ENCODE results near the gene HECW1.
"Not testable (repeated sequence)": the region's sequence is repeated elsewhere in the genome, so short reads cannot be mapped to it uniquely, and the experiment has no call there.

Gene HECW1

GRCh38 chr7:43302773-43303460, 190.5 kb downstream of the HECW1 start:
- DNase-seq (ENCODE audit: low read depth in 1 of 2, low spot score in 1 of 2) = no peak

- peak in 1 of 2 donors; percentile 58 for DNase-seq (ENCODE audit: low read depth in 1 of 2, low spot score in 1 of 2)
These were observed 191.3 kb downstream of the HECW1 start for GRCh38 chr7:43303740-43304241.

- no peak for DNase-seq (ENCODE audit: low read depth in 1 of 2, low spot score in 1 of 2)
These were observed 194.0 kb downstream of the HECW1 start for GRCh38 chr7:43306404-43306803.

GRCh38 chr7:43307522-43307921, 195.1 kb downstream of the HECW1 start:
- DNase-seq (ENCODE audit: low read depth in 1 of 2, low spot score in 1 of 2) = no peak

DNA sequence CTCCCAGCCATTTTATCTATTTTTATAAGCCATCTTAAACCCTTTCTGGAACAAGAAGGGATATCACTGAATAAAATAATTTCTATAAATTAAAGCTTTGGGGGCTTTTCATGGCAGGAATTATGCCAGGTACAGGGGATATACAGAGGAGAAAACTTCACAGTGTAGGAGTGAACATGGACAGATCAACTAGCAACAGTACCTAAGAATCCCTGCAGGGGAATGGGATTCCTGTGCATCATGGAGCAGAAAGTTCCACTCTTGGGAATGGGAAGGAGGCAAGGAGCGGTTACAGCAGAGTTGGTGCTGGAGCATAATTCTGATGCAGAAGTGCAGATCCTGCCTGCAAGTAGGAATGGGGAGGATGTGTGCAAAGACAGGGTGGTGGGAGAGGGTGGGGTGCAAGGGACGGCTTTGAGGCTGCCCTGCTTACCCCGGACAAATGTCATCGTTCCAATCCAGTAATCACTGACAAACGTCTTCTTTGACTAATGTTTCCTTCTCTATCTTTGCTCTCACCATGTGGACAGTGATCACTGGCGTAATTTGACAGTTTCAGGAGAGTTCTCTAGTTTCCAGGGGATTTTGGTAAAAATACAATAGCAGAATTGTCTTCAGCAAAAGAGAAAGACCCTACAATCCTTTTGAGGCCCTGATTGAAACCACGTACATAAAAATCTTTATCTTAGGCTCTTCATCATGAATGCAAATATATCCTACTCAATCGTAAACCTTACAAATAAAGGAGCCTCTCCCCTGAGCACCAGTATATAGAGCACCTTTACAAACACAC, 196.7 kb downstream of the HECW1 start:
- no peak for DNase-seq (ENCODE audit: low read depth in 1 of 2, low spot score in 1 of 2)

GRCh38 chr7:43309706-43310022, 197.2 kb downstream of the HECW1 start:
- no peak for DNase-seq (ENCODE audit: low read depth in 1 of 2, low spot score in 1 of 2)

GRCh38 chr7:43311052-43311451, 198.6 kb downstream of the HECW1 start:
- DNase-seq (ENCODE audit: low read depth in 1 of 2, low spot score in 1 of 2) = no peak

DNA sequence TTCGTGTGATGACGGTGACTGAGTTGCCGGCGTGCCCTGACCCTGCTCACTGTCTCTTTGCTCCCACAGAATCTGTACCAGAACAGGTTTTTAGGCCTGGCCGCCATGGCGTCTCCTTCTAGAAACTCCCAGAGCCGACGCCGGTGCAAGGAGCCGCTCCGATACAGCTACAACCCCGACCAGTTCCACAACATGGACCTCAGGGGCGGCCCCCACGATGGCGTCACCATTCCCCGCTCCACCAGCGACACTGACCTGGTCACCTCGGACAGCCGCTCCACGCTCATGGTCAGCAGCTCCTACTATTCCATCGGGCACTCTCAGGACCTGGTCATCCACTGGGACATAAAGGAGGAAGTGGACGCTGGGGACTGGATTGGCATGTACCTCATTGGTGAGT, 199.2 kb downstream of the HECW1 start:
- no peak for DNase-seq (ENCODE audit: low read depth in 1 of 2, low spot score in 1 of 2)

GRCh38 chr7:43313628-43314378, 201.4 kb downstream of the HECW1 start:
- DNase-seq (ENCODE audit: low read depth in 1 of 2, low spot score in 1 of 2) = no peak

- DNase-seq (ENCODE audit: low read depth in 1 of 2, low spot score in 1 of 2) = no peak
These were observed 202.1 kb downstream of the HECW1 start for GRCh38 chr7:43314379-43315158.

DNA sequence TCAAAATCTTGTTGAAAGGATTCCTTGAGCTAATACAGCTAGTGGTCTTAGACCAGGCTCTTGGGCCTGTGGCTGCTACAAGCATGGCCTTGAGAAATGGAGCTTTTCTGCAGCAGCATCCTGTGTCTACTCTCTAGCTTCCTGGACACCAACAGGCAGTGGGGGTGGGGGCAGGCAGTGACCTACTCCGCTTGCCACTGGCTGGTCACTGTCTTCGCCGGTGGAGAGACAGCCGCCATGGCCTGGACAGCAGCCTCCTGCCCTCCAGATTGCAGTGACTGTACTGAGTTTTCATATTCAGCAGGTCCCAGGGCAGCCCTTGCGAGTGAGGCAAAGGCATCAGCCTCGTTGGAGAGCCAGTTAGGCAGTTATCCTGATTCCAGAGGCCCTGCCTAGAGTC, 204.6 kb downstream of the HECW1 start:
- no peak for DNase-seq (ENCODE audit: low read depth in 1 of 2, low spot score in 1 of 2)

DNA sequence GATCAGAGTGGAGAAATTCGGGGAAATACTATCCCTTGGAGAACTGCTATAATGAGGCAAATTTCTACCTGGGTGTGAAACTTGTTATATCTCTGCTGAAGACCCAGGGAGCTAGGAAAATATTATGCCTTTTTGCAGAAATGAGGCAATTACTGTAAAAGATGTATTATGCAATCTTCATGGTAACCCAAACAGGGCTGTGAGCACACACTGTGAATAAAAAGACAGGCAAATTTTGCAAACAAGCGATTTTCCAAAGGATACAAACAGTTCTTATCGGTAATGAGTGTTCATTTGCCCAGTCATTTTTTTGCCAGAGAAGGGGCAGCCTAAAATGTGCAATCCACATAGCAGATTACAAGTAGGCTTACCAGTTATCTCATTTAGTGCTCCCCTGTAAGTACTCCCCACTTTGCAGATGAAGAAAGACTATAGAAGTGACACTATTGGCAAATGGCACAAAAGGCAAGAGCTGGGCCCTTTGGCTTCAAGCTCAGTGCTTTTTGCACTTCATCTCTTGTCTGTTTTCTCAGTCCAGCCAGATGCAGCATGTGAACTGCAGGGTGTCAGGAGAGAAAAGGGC, 205.8 kb downstream of the HECW1 start:
- no peak for DNase-seq (ENCODE audit: low read depth in 1 of 2, low spot score in 1 of 2)

DNA sequence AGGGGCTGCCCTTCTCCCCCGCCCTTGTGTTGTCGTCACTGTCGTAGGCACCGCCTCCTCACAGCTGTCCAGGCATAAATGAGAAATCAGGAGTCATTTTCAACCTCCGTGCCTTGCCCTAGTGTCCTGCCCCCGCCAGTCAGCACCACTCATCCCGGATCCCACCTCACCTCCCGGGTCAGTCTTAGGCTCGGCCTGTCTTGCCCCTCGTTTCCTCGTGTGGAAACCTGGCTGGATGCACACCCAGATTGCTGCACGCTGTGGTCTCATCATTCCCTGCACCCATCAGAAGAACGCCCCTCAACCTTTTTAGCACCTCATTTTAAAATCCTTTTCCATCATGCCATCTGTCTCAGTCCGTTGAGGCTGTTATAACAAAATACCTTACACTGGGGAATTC, 213.1 kb downstream of the HECW1 start:
- no peak for DNase-seq (ENCODE audit: low read depth in 1 of 2, low spot score in 1 of 2)

GRCh38 chr7:43328336-43328735, 215.9 kb downstream of the HECW1 start:
- DNase-seq (ENCODE audit: low read depth in 1 of 2, low spot score in 1 of 2) = no peak

DNA sequence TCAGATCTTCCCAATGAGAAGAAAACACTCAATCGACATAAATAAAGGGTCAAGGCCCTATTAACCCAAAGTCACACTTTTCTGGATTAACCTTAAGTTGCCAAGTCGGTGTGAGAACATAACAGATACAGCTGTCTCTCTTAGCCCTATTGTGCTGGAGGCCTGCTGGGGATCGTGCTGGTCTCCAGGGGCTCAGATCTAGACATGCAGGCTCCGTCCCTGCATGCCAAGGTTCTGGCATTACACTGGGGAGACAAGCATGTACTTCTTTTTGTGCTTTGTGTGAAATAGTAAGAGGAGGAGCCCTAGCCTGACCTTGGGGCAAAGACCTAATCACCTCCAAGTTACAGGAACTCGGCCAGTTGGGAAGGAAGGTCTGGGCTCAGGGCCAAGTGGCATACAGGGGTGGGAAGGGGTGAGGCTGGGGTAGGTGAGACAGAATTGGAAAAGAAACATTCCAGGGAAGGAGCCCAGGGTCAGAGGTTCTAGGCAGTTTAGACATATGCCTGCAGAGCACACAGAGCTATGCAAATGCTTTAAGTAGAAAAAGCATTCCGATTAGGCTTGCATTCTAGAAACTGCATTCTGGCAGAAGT, 216.4 kb downstream of the HECW1 start:
- DNase-seq (ENCODE audit: low read depth in 1 of 2, low spot score in 1 of 2) = no peak

GRCh38 chr7:43332193-43332796, 219.8 kb downstream of the HECW1 start:
- DNase-seq (ENCODE audit: low read depth in 1 of 2, low spot score in 1 of 2) = no peak

DNA sequence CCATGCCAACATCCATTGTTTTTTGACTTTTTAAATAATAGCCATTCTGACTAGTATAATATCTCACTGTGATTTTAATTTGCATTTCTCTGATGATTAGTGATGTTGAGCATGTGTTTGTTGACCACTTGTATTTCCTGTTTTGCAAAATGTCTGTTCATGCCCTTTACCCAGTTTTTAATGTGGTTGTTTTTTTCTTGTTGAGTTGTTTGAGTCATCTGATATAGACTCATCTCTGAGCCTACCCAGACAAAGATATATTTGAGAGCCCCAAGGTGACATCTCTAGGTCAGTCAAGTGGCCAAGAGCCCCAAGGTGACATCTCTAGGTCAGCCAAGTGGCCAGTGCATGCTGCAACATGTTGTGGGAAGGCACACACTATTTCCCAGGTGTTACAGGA, 224.7 kb downstream of the HECW1 start:
- DNase-seq (ENCODE audit: low read depth in 1 of 2, low spot score in 1 of 2) = no peak

GRCh38 chr7:43337811-43338210, 225.4 kb downstream of the HECW1 start:
- DNase-seq (ENCODE audit: low read depth in 1 of 2, low spot score in 1 of 2) = no peak

DNA sequence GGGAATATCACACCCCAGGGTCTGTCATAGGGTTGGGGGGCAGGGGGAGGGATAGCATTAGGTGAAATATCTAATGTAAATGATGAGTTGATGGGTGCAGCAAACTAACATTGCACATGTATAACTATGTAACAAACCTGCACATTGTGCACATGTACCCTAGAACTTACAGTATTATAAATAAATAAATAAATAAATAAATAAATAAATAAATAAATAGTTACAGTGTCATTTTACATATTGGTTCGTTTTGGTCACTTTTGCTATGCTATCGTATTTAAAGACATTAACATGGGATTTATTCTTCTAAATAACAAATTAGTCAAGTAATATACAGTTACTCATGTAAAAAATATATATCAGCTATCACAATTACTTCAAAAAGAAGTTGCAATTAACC, 228.7 kb downstream of the HECW1 start:
- no peak for DNase-seq (ENCODE audit: low read depth in 1 of 2, low spot score in 1 of 2)

GRCh38 chr7:43343417-43343816, 231.0 kb downstream of the HECW1 start:
- not testable (repeated sequence) for DNase-seq (ENCODE audit: low read depth in 1 of 2, low spot score in 1 of 2)

All from activated CD4-positive, alpha-beta T cell treated with anti-CD3 and anti-CD28 coated beads, Interleukin-2, amount 50 U/mL, for 24 hours (primary cell).